ENCODE measurements around the gene DPP10.

- TF ChIP-seq CTCF (IDR thresholded peaks at IDR 0.05) = no peak
- TF ChIP-seq POLR2A (IDR thresholded peaks at IDR 0.05) = no peak
These were observed 1038.3 kb downstream of the DPP10 start for GRCh38 chr2:115480741-115481140.
